Tibial artery (tissue), 4 donors: ENCODE data around the gene KCND1.

Experiments used
- DNase-seq, 2 donors: peaks; one replicate each; pipeline ENCODE4 v3.0.0-alpha.2; 2019
- H3K27ac ChIP-seq, 2 donors: fragments of 200-600 bp; sonication (generic) in 1 of 2; 1 replicate in 1 of 2; 2 replicates in 1 of 2; pipeline ENCODE4 v1.5.1; 2018 to 2019; ENCODE audit warnings: mild to moderate bottlenecking in 1 of 2
- H3K27me3 ChIP-seq, 2 donors: fragments of 200-600 bp; sonication (generic) in 1 of 2; one replicate each; pipeline versions ENCODE4 v1.5.1 to v1.6.0; 2016 to 2019
- H3K36me3 ChIP-seq, 3 donors: fragments of 200-600 bp; sonication (generic) in 2 of 3; one replicate each; pipeline ENCODE4 v1.5.1; 2016 to 2019; ENCODE audit warnings: mild to moderate bottlenecking in 2 of 3
- H3K4me1 ChIP-seq, 4 donors: fragments of 200-600 bp; sonication (generic) in 2 of 4; 1 replicate in 3 of 4; 2 replicates in 1 of 4; pipeline ENCODE4 v1.5.1; 2016 to 2019
- H3K4me3 ChIP-seq, 2 donors: fragments of 200-600 bp; sonication (generic) in 1 of 2; 1 replicate in 1 of 2; 2 replicates in 1 of 2; pipeline ENCODE4 v1.5.1; 2018 to 2019; ENCODE audit warnings: mild to moderate bottlenecking in 2 of 2
- H3K9me3 ChIP-seq, 3 donors: fragments of 200-600 bp; sonication (generic) in 1 of 3; one replicate each; pipeline ENCODE4 v1.5.1; 2016 to 2019
- intact Hi-C: fragments of 100-400 bp; cut with DNase I; formaldehyde crosslinking; loops from one replicate; pipeline ENCODE4 v1.15.0; 2023; ENCODE audit warnings: low total_unique reads
- TF ChIP-seq, protein P1 (sequence below), 2 experiments: fragments of 200-600 bp in 1 of 2; fragments of 450-650 bp in 1 of 2; IDR thresholded peaks; one replicate each; pipeline ENCODE4 v1.5.1; 2017 to 2019; ENCODE audit warnings: antibody characterized with exemption in 2 of 2, mild to moderate bottlenecking in 1 of 2, moderate library complexity in 1 of 2

Gene KCND1

DNA sequence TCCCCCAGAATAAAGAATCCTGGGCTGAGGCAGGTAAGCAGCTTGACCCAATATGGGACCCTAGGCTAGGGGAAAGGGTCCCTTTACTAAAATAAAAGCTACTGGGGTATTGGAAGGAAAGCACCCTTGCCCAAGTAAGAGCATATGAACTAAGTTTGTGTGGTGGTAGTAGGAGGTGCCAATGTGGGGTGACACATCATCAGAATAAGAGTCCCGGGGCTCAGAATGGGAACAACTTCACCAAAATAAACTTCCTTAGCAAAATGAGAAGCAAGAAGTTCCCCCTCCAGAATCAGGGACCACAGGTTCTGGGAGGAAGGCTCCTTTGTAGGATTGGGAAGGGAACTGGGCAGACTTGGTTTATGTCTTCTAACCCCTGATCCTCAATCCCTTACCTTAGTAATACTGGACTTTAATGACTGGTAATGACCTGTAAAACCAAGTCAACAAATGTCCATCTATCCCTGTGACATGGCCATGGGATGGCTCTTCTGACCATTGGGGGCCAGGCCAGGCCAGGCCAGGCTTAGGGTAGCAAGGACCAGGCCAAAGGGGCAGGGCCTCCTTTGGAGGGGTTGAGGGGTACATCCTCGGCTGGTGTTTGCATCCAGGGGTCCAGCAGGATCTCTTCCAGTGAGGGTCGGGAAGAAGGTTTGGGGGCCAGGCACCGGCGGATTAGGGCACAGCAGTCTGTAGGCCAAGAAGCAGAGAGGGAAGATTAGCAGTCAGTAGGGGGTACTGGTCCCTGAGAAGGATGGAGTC, 57.9 kb downstream of the KCND1 start:
- H3K4me3 ChIP-seq = no peak overlapping the region
- H3K27ac ChIP-seq = no peak overlapping the region
- H3K36me3 ChIP-seq = peaks cover 0 to 8% (median 0%) of the 10 kb centered on the region in 3 donors
- no peaks in the 10 kb centered on the region for H3K9me3 ChIP-seq
- no peaks in the 10 kb centered on the region for H3K27me3 ChIP-seq
- peaks cover 0 to 27% (median 10%) of the 10 kb centered on the region in 4 donors for H3K4me1 ChIP-seq
- DNase-seq = no peak
- TF ChIP-seq, protein P1, sequence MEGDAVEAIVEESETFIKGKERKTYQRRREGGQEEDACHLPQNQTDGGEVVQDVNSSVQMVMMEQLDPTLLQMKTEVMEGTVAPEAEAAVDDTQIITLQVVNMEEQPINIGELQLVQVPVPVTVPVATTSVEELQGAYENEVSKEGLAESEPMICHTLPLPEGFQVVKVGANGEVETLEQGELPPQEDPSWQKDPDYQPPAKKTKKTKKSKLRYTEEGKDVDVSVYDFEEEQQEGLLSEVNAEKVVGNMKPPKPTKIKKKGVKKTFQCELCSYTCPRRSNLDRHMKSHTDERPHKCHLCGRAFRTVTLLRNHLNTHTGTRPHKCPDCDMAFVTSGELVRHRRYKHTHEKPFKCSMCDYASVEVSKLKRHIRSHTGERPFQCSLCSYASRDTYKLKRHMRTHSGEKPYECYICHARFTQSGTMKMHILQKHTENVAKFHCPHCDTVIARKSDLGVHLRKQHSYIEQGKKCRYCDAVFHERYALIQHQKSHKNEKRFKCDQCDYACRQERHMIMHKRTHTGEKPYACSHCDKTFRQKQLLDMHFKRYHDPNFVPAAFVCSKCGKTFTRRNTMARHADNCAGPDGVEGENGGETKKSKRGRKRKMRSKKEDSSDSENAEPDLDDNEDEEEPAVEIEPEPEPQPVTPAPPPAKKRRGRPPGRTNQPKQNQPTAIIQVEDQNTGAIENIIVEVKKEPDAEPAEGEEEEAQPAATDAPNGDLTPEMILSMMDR (IDR thresholded peaks at IDR 0.05) = no peak
- intact Hi-C loops = no loop called here

DNA sequence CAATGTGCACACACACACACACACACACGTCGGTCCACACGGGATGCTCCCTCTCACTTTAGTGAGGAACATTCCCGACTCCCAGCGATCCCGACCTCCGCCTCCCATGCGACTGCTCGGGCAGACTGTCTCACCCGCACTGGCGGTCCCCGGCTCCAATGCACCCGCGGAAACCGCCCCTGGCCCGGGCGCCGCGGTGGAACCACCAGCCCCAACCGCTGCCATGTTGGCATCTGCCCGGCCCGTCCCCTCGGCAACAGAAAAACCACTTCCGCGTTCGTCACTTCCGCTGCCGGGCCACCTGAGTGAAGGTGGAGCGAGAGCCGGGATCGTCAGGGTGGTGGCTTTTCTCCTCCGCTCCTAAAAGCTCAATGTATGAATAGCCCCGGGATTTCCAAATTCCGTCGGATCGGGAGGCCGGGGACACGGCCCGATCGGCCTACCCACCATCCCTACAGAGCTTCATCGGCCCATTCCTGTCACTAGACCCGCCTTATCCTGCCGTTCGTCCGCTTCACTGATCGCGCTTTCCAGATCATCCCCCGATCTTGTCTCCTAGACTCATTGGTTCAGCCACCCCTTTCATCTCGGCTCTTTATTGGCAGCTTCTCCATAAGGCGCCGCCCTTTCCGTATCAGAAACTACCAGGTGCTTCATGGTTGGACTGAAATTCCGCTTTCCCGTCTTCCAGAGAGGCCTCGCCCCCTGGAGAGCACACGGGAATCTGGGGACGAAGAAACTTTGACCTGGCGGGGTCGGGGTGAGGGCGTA, 60.0 kb downstream of the KCND1 start, which contains the start of gene SLC35A2:
Gene SLC35A2 (minus strand): TSS at position 235 of the 771 bp plus-strand sequence. CDS start 10 bp downstream, at position 225.
- intact Hi-C loops = no loop called here
- Histone ChIP-seq H3K4me3 (peak within 1 kb of the TSS; percentile 69 to 76), H3K4me1 (peaks cover 0 to 12% (median 10%) of the 10 kb centered on the region in 4 donors), H3K27me3 (no peaks in the 10 kb centered on the region), H3K36me3 (peaks cover 0 to 24% (median 3%) of the 10 kb centered on the region in 3 donors), H3K9me3 (no peaks in the 10 kb centered on the region), H3K27ac (peak within 1 kb of the TSS; percentile 77 to 79)
- DNase-seq = peak; percentile 76 to 83
- TF ChIP-seq, protein P1 (IDR thresholded peaks at IDR 0.05) = no peak
